DMS153 treated with DMSO at 0.1 percent for 48 hours (cell line): ENCODE measurements around the gene VARS2.
"Not testable (repeated sequence)": the region's sequence is repeated elsewhere in the genome, so short reads cannot be mapped to it uniquely, and the experiment has no call there.

Experiments used
- DNase-seq: peaks from one replicate; lab custom pipeline; 2025; ENCODE audit not compliant: unreplicated experiment; lab: John Stamatoyannopoulos, UW

The VARS2 gene

GRCh38 chr6:30960907-30961673 lies 47.1 kb downstream of the VARS2 start:
- DNase-seq: no peak

GRCh38 chr6:30962716-30963115 lies 48.7 kb downstream of the VARS2 start:
- DNase-seq: no peak

GRCh38 chr6:30963641-30964040 lies 49.6 kb downstream of the VARS2 start:
- DNase-seq: no peak

GRCh38 chr6:30964075-30964474 lies 50.0 kb downstream of the VARS2 start:
- no peak for DNase-seq

GRCh38 chr6:30965140-30965601 lies 51.1 kb downstream of the VARS2 start:
- no peak for DNase-seq

- DNase-seq: no peak
Observed at GRCh38 chr6:30966154-30966553, 52.1 kb downstream of the VARS2 start.

GRCh38 chr6:30969171-30969570 lies 55.1 kb downstream of the VARS2 start:
- not testable (repeated sequence) for DNase-seq

- DNase-seq: no peak
Observed at GRCh38 chr6:30970946-30971345, 56.9 kb downstream of the VARS2 start.

- no peak for DNase-seq
Observed at GRCh38 chr6:30972816-30973215, 58.8 kb downstream of the VARS2 start.

GRCh38 chr6:30974490-30975252 lies 60.6 kb downstream of the VARS2 start:
- no peak for DNase-seq
